HG02885 (cell line): ENCODE results near the gene KMT2D.

Source experiments
- ATAC-seq: cut with Tn5 transposase; IDR thresholded peaks from one replicate; pipeline ENCODE4 v1.9.1; 2021; ENCODE audit warnings: mild to moderate bottlenecking; ENCODE audit not compliant: unreplicated experiment, poor library complexity

Gene KMT2D

GRCh38 chr12:49060237-49061156 is at the start of gene KMT2D:
Gene KMT2D (minus strand): TSS chr12:49060794. CDS start chr12:49055324, 5,470 bp downstream.
- ATAC-seq: peak; percentile 47

- ATAC-seq: no peak
These were observed 49.3 kb upstream of the KMT2D start for GRCh38 chr12:49109641-49110463.

- no peak for ATAC-seq
These were observed 48.4 kb upstream of the KMT2D start for GRCh38 chr12:49108958-49109404.

- no peak for ATAC-seq
These were observed 45.0 kb upstream of the KMT2D start for GRCh38 chr12:49105504-49106084.

- no peak for ATAC-seq
These were observed 44.2 kb upstream of the KMT2D start for GRCh38 chr12:49104822-49105221.

- no peak for ATAC-seq
These were observed 39.8 kb upstream of the KMT2D start for GRCh38 chr12:49100380-49100779.

- no peak for ATAC-seq
These were observed 38.1 kb upstream of the KMT2D start for GRCh38 chr12:49098703-49099102.

GRCh38 chr12:49098035-49098451 is 37.4 kb upstream of the KMT2D start:
- no peak for ATAC-seq

GRCh38 chr12:49097381-49097780 is 36.8 kb upstream of the KMT2D start:
- no peak for ATAC-seq

- no peak for ATAC-seq
These were observed 34.4 kb upstream of the KMT2D start for GRCh38 chr12:49094975-49095365.

- no peak for ATAC-seq
These were observed 33.8 kb upstream of the KMT2D start, which contains the start of gene DHH for GRCh38 chr12:49094160-49094974. Gene DHH (minus strand): TSS chr12:49094801. CDS start chr12:49094512, 289 bp downstream.

GRCh38 chr12:49093792-49094159 is 33.2 kb upstream of the KMT2D start:
- ATAC-seq: no peak

GRCh38 chr12:49092816-49093406 is 32.3 kb upstream of the KMT2D start:
- ATAC-seq: no peak

- ATAC-seq: no peak
These were observed 31.7 kb upstream of the KMT2D start for GRCh38 chr12:49092086-49092815.

- no peak for ATAC-seq
These were observed 31.2 kb upstream of the KMT2D start for GRCh38 chr12:49091836-49092085.

GRCh38 chr12:49091056-49091835 is 30.7 kb upstream of the KMT2D start:
- ATAC-seq: no peak

GRCh38 chr12:49089821-49090773 is 29.5 kb upstream of the KMT2D start:
- ATAC-seq: no peak
